Type B pancreatic cell (in vitro differentiated cells): Measurements from ENCODE around the gene STK11IP. TPM values are rescaled to one million over a fixed set of nuclear protein-coding genes. Genes with fewer than 3 reads are reported as not detected.
"Not testable (repeated sequence)": the region's sequence is repeated elsewhere in the genome, so short reads cannot be mapped to it uniquely, and the experiment has no call there.

Experiments used
- DNase-seq: peaks from one replicate; pipeline ENCODE4 v3.0.0; 2021; ENCODE audit warnings: mixed read lengths; ENCODE audit not compliant: unreplicated experiment; ENCODE audit errors: extremely low spot score
- H3K27ac Mint-ChIP-seq: 2 replicates; pipeline ENCODE4 v1.8.0; 2021; ENCODE audit warnings: mild to moderate bottlenecking, mixed read lengths
- H3K27me3 Mint-ChIP-seq: 2 replicates; pipeline ENCODE4 v1.8.0; 2021; ENCODE audit warnings: mixed read lengths
- H3K36me3 Mint-ChIP-seq: 2 replicates; pipeline ENCODE4 v1.8.0; 2021; ENCODE audit warnings: mixed read lengths
- H3K4me1 Mint-ChIP-seq: one replicate; pipeline ENCODE4 v1.8.0; 2021; ENCODE audit warnings: mixed read lengths; ENCODE audit not compliant: unreplicated experiment
- H3K4me3 Mint-ChIP-seq: 2 replicates; pipeline ENCODE4 v1.8.0; 2021; ENCODE audit warnings: mild to moderate bottlenecking, mixed read lengths
- H3K9me3 Mint-ChIP-seq: 2 replicates; pipeline ENCODE4 v1.8.0; 2021; ENCODE audit warnings: mixed read lengths
- CTCF ChIP-seq: fragments of 200-600 bp; sonication (generic); conservative IDR thresholded peaks from 2 replicates; pipeline ENCODE4 v1.5.0; 2021; ENCODE audit warnings: antibody characterized with exemption, mild to moderate bottlenecking
- total RNA-seq: library from RNA; stranded (reverse); gene quantifications from 2 replicates; pipeline ENCODE4 v1.2.1, GENCODE V29; 2021; ENCODE audit warnings: low replicate concordance

STK11IP gene
- total RNA-seq, 1 donor from 2014 or later = 42.5 TPM

GRCh38 chr2:219645631-219646527 is 48.2 kb downstream of the STK11IP start:
- no peaks in the 10 kb centered on the region for H3K36me3 Mint-ChIP-seq
- H3K4me1 Mint-ChIP-seq = peaks cover 19% of the 10 kb centered on the region
- no peak overlapping the region for H3K4me3 Mint-ChIP-seq
- H3K9me3 Mint-ChIP-seq = no peaks in the 10 kb centered on the region
- DNase-seq = peak; percentile 37
- no peak for TF ChIP-seq CTCF
- no peak overlapping the region for H3K27ac Mint-ChIP-seq
- H3K27me3 Mint-ChIP-seq = peaks cover 8% of the 10 kb centered on the region

GRCh38 chr2:219648176-219648575 is 50.5 kb downstream of the STK11IP start:
- no peak overlapping the region for H3K27ac Mint-ChIP-seq
- H3K4me3 Mint-ChIP-seq = no peak overlapping the region
- H3K4me1 Mint-ChIP-seq = peaks cover 7% of the 10 kb centered on the region
- TF ChIP-seq CTCF = no peak
- DNase-seq = peak; percentile 15
- no peaks in the 10 kb centered on the region for H3K9me3 Mint-ChIP-seq
- no peaks in the 10 kb centered on the region for H3K36me3 Mint-ChIP-seq
- peaks cover 10% of the 10 kb centered on the region for H3K27me3 Mint-ChIP-seq

- DNase-seq = no peak
- Mint-ChIP-seq H3K4me1 (peaks cover 7% of the 10 kb centered on the region), H3K4me3 (no peak overlapping the region), H3K27me3 (peaks cover 15% of the 10 kb centered on the region), H3K9me3 (no peaks in the 10 kb centered on the region), H3K27ac (no peak overlapping the region), H3K36me3 (no peaks in the 10 kb centered on the region)
- TF ChIP-seq CTCF = no peak
These were observed 51.3 kb downstream of the STK11IP start for GRCh38 chr2:219648963-219649362.

- Mint-ChIP-seq H3K4me3 (no peak overlapping the region), H3K36me3 (no peaks in the 10 kb centered on the region), H3K9me3 (no peaks in the 10 kb centered on the region), H3K27me3 (peaks cover 20% of the 10 kb centered on the region), H3K27ac (no peak overlapping the region), H3K4me1 (peaks cover 1% of the 10 kb centered on the region)
- peak; percentile 32 for DNase-seq
- TF ChIP-seq CTCF = no peak
These were observed 53.0 kb downstream of the STK11IP start for GRCh38 chr2:219650426-219651248.

GRCh38 chr2:219651656-219652055 is 54.0 kb downstream of the STK11IP start:
- H3K4me3 Mint-ChIP-seq, H3K36me3 Mint-ChIP-seq, H3K4me1 Mint-ChIP-seq, H3K27ac Mint-ChIP-seq, H3K9me3 Mint-ChIP-seq: not testable (repeated sequence)
- peak; percentile 45 for DNase-seq
- H3K27me3 Mint-ChIP-seq = peaks cover 21% of the 10 kb centered on the region

GRCh38 chr2:219656526-219656925 is 58.9 kb downstream of the STK11IP start:
- peaks cover 19% of the 10 kb centered on the region for H3K9me3 Mint-ChIP-seq
- no peak overlapping the region for H3K4me3 Mint-ChIP-seq
- H3K4me1 Mint-ChIP-seq = no peaks in the 10 kb centered on the region
- no peak for DNase-seq
- peaks cover 27% of the 10 kb centered on the region for H3K27me3 Mint-ChIP-seq
- no peak overlapping the region for H3K27ac Mint-ChIP-seq
- no peaks in the 10 kb centered on the region for H3K36me3 Mint-ChIP-seq
- TF ChIP-seq CTCF = no peak
